Stimulated activated CD8-positive, alpha-beta memory T cell treated with anti-CD3 and anti-CD28 coated beads, Interleukin-7, amount 100 ng/mL, for 4 hours (primary cell): ENCODE data around the gene WNT3A.

Experiments
- DNase-seq, 2 donors: peaks; one replicate each; pipeline ENCODE4 v3.0.0-alpha.2; 2020; ENCODE audit warnings: low read depth in 2 of 2

WNT3A gene

GRCh38 chr1:227999056-227999930, 7.5 kb upstream of the WNT3A start:
- DNase-seq: peak; percentile 33

- no peak for DNase-seq
Measured at GRCh38 chr1:228000416-228000815, 6.4 kb upstream of the WNT3A start.

DNA sequence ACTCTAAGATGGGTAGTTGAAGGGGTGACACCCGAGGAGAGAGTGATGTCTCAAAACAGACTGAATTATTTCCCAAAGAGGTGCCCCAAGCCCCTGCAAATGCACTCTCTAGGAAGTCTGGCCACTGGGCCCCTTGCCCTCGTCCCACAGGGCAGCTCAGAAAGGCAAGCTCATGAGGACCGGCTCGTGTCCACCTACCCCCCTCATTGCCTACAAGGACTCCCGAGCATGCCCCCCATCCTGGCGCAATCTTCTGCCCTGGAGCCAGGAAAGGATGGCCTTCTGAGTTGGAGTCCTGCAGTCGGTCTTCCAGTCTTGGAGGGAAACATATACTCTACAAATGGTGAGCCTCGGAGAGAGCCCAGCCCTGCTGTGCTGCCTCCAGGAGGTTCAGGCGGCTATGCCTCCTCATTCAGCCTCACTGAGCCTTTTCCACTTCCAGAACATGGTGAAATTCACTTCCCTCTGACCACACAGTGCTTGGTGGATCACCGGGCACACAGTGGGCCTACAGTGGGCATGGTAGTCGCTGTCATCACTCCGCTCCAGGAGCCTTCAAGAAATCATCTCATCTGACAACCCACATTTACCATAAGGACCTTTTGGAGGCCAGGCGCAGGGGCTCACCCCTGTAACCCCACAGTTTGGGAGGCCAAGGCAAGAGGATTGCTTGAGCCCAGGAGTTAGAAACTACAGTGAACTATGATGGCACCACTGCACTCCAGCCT, 5.8 kb upstream of the WNT3A start:
- no peak for DNase-seq

GRCh38 chr1:228001738-228002535, 4.9 kb upstream of the WNT3A start:
- DNase-seq: no peak

- DNase-seq: no peak
Measured at GRCh38 chr1:228002792-228003191, 4.0 kb upstream of the WNT3A start.

DNA sequence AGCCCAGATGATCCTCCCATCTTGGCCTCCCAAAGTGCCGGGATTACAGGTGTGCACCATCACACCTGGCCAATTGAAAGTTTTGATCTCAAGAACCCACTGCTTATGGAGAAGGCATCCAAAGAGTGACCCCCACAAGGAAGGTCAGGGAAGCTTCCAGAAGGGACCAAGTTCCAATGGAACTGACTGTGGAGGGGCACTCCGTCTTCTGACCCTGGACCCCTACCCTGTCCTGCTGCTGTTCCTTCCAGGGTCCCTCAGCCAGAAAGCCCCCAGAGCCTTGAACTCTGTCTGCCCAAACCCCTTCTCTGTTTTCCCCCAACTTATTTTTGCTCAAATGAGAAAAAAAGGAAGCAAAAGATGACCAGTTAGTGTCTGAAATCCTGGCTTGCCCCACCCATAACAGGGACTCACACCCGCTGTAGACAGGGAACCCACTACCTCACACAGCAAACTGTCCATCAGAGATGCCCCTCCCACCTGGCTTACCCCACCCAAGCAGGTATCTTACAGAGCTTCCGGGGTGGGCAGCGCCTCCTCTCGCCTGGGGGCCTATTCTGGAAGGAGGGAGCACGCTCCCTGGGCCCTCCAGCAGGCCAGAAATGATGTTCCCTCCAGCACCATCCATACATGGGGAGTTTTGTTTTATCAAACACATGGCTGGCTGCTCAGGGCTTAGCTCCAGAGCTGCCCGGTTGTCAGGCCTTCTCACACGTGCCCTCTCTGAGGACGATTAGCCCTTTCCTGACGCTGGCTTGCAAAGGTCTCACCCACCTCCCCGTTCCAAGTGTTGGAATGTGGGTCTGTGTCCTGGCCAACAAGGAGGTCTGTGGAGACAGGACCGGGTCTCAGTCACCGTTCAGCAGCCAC, 3.1 kb upstream of the WNT3A start:
- DNase-seq: no peak

GRCh38 chr1:228004331-228004855, 2.4 kb upstream of the WNT3A start:
- no peak for DNase-seq

GRCh38 chr1:228004856-228005462, 1.8 kb upstream of the WNT3A start:
- no peak for DNase-seq

- no peak for DNase-seq
Measured at GRCh38 chr1:228005511-228006033, 1.2 kb upstream of the WNT3A start.

GRCh38 chr1:228006034-228006785, 588 bp upstream of the WNT3A start:
- no peak for DNase-seq

DNA sequence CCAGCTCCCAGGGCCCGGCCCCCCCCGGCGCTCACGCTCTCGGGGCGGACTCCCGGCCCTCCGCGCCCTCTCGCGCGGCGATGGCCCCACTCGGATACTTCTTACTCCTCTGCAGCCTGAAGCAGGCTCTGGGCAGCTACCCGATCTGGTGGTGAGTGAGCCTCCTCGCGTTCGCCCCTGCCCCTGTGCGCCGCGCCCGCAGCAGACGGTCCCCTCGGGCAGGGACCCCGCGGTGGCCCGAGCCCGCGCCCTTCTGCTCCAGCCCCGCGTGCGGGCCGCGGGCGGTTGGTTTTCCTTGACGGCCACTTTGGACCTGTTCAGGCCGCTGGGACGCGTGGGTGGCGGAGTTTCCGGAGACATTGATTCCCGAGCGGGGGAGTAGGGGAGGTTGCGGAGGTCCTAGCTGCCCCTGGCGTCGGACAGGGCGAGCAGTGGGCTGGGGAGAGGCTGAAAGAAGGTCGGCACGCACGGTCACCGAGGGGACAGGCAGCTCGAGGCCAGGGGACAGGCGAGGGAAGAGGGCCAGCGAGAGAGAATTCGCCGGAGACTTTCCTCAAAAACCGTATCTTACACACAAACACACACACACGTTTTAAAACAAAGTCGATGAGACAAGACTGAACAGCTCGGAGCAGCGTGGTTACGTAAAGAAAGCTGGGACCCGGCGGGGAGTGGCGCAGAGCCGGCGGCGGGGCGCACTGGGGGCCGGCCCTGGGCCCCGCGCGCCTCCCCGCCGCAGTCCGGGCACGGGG, 427 bp downstream of the WNT3A start:
- no peak for DNase-seq

DNA sequence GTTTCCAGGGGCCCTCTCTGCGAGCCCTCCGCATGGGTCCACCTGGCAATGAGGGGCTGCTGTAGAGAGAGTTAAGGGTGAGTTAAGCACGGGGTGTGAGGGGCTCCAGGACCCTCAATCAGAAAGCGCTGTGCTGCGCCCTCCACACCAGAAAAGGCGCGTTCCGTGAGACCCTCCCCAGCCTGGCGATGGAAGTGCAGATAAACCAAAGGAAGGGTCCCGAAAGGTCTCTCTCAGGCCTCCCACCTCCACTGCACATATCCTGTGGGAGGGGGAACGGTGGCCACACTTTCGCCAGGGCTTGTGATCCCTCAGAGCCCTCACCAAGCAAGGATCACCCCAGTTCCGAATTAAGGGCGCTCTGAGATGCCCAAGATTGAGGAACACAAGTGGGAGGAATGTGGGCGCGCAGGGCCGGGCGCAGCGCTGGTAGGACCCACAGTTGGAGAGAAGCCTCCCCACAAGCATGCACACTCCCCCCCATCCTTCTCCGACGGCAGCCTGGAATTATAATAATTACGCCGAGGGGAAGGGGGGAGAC, 1.1 kb downstream of the WNT3A start:
- DNase-seq: no peak

DNA sequence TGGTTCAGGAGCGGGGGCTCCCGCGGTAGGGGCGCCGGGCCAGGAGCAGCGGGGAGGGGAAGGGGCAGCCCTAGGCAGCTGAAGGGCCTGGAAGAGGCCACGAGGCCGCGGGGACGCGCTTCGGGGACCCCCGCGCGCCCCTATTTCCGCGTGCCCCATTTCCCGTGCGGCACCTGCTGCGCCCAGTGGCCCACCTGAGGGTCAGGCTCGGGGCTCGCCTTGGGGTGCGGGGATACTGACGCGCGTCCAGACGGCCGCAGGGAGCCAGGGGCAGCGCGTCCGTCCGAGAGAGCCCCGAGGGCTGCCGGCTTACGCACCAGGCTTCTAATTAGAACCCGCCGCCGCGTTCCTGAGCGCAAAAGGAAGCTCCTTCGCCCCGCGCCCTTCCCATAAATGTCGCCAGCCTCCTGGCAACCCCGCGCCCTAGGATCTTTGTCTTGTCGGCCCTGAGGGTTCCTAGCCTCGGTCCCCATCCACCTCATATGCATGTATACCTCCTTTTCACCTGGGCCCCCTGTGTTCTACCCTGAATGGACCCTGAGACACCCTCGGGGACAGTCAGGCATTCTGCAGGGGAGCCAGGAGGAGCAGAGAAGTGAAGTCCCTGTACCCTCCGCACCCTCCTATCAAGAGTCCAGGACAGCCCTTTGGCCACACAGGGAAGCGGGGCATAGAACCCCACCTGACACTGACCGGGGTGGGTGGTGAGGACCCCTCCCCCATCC, 1.8 kb downstream of the WNT3A start:
- DNase-seq: no peak

- no peak for DNase-seq
Measured at GRCh38 chr1:228009116-228009827, 2.5 kb downstream of the WNT3A start.

- DNase-seq: no peak
Measured at GRCh38 chr1:228009828-228010775, 3.3 kb downstream of the WNT3A start.

- no peak for DNase-seq
Measured at GRCh38 chr1:228010921-228011320, 4.1 kb downstream of the WNT3A start.
